ENCODE results near the gene CREB5.

The CREB5 gene

DNA sequence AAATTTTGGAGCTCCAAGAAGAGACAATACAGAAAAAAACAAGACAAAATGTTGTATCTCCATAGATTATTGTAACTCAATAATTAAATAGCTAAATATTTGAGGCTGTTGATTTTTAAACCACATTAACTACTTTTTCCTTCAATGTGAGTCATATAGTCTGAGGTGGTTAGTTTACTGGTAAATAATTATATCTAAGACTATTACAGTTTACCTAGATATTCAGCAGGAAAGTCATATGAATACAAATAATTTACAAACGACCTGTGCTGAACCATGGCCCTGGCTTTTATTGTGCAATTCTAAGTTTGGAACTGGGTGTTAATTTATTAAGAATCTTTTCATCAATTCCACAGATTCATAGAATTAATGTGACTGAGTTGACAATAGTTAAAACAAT is 22.2 kb downstream of the CREB5 start:
- DNase-seq (ENCODE audit: low read depth in 3 of 3), result no peak

GRCh38 chr7:28435152-28435551 is 22.8 kb downstream of the CREB5 start:
- DNase-seq (ENCODE audit: low read depth in 3 of 3), result no peak

GRCh38 chr7:28435732-28436378 is 23.5 kb downstream of the CREB5 start:
- DNase-seq (ENCODE audit: low read depth in 3 of 3), result no peak

- DNase-seq (ENCODE audit: low read depth in 3 of 3), result no peak
Measured at GRCh38 chr7:28440055-28440601, 27.8 kb downstream of the CREB5 start.

- DNase-seq (ENCODE audit: low read depth in 3 of 3), result no peak
Measured at GRCh38 chr7:28442540-28443420, 30.5 kb downstream of the CREB5 start.

DNA sequence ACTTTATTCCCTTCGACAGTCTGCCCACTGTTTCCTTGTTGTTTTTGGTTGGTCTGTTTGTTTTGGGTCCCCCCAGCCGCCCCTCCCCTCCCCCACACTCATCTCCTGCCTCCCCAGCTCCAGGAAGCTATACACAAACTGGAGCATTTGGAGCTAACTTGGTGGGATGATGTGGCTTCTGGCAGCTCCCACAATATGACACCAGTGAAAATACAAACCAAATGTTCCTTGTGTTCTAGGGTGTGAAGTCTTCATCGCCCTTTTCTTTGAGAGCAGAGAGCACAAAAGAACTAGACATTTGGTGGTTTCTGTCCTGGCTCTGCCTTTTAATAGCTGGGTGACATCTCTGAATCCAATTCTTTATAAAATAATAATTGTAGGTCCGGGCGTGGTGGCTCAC is 33.8 kb downstream of the CREB5 start:
- no peak for DNase-seq (ENCODE audit: low read depth in 3 of 3)

GRCh38 chr7:28447071-28447470 is 34.8 kb downstream of the CREB5 start:
- no peak for DNase-seq (ENCODE audit: low read depth in 3 of 3)

DNA sequence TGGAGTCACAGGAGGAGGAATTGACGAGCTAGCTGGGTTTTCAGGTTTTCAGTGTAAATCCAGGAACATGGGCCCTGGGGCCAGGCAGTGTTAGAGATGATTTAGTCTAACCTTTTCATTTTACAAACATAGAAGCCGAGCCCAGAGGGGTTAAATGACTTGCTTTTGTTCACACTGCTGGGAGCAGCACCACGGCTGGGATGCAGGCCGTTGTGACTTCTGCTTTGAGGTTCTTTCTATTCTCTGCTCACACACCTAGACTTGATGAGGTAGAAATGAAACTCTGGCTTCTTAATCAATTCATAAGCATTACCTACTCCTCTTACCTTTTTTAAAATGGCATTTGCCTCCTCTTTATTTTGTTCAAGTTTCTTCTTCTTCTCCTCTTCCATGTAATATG is 36.4 kb downstream of the CREB5 start:
- no peak for DNase-seq (ENCODE audit: low read depth in 3 of 3)

DNA sequence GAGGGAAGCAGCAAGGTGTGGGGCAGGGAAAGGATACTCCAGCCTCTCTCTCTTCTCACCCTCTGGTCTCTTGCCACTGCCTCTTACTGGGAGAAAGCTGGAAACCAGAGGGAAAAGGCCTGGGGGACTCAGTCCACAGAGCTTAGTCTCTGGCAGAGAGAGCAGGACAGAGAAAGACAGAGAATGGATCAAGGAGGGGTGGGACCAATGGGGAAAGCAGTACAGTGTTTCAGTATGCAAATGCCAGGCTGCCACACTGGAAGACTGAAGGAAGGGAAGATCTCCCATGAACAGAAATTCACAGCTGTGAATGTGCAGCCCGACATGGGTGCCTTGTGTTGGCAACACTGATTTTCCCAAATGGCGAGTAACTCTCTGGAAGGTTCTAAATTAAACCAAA is 40.4 kb downstream of the CREB5 start:
- no peak for DNase-seq (ENCODE audit: low read depth in 3 of 3)

- DNase-seq (ENCODE audit: low read depth in 3 of 3), result no peak
Measured at GRCh38 chr7:28455486-28455885, 43.2 kb downstream of the CREB5 start.

DNA sequence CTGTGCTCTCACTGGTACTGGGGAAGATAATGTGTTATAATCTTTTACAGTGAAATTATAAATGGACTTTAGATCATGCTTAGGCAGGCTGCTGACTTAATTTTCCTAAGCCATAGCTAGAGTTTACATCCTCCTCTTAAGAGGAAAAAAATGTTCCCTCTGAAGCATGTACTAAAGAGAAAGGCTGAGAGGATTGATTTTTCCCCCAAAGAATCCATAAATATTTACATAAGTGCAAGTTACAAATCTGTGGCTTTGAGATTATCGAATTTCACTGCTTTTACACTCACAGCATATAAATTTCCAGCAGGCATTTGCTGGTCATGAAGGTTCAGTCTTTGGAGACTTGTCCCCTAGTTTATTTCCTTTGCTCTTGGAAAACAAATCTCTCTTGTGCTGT is 43.7 kb downstream of the CREB5 start:
- no peak for DNase-seq (ENCODE audit: low read depth in 3 of 3)

DNA sequence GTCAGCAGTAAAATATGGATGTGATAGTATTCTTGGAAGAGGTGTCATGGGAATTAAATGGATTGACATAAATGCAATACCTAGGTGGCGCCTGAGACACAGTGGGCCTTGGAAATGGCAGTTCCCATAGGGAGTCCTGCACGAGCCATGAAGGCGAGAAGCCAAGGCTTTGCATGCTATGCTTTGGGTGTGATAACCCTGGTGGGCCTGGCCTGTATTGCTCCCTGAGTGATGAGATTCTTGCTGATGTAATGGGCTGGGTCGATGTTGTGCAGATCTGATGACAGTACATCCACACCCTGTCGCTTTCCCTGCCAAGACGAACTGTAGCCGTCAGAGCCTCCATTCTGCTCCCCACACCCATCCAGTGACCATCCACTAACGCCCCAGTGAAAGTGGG is 46.4 kb downstream of the CREB5 start:
- DNase-seq (ENCODE audit: low read depth in 3 of 3), result no peak

DNA sequence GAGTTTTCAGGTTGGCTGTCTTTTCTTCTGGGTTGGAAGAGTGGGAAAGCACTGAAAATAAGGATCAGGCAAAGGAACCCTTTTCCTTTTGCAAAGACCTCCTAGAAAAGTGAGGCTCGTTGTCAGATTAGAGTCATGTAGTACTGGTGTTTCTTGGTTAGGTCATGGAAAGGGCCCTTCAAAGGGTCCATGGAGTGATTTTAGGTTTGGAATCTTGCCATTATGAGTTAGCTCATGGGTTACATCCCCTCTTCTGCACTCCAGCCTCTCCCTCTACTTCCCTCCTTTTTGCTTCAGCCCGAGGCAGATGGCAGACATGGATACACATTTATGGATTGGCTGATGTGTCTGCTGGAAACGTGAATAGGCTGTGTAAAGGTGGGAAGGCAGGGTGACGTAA is 47.0 kb downstream of the CREB5 start:
- no peak for DNase-seq (ENCODE audit: low read depth in 3 of 3)

DNA sequence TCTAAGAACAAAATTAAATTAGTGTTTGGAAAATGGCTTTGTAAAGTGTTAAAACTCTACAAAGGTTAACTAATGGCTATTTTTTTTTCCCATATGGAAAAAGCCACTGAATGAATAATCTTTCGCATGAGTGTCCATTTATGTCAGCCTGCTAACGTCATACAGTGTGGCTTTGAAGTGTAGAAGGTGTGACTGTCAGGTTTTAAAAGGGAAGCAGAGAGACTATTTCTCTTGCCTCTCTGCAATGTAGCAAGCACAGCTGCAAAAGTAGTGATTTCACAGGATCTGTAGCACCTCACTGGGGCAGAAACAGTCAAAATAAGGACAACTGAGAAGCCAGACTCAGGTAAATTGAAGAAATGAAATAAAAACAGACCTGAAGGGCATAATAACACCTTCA is 53.4 kb downstream of the CREB5 start:
- no peak for DNase-seq (ENCODE audit: low read depth in 3 of 3)

DNA sequence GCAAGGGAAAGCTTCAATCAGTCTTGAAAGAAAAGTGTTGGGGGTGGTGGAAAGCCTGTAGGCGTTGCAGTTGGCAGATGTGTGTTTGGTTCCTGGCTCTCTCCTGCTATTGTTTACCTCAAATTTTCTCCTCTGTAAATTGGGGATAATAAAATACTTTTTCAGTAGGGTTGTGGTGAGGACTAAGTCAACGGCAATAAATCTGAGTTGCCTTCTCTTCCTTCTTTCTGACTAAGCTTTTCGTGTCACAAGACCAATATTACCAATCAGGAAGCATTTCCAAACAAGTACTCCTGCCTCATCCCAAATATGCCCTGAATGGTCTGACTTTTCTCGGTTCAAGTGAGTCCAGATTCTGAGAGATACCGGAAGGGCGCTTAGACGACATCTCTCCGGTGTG is 54.0 kb downstream of the CREB5 start:
- no peak for DNase-seq (ENCODE audit: low read depth in 3 of 3)

GRCh38 chr7:28466885-28467284 is 54.6 kb downstream of the CREB5 start:
- DNase-seq (ENCODE audit: low read depth in 3 of 3), result no peak

- DNase-seq (ENCODE audit: low read depth in 3 of 3), result no peak
Measured at GRCh38 chr7:28469562-28469961, 57.2 kb downstream of the CREB5 start.

DNA sequence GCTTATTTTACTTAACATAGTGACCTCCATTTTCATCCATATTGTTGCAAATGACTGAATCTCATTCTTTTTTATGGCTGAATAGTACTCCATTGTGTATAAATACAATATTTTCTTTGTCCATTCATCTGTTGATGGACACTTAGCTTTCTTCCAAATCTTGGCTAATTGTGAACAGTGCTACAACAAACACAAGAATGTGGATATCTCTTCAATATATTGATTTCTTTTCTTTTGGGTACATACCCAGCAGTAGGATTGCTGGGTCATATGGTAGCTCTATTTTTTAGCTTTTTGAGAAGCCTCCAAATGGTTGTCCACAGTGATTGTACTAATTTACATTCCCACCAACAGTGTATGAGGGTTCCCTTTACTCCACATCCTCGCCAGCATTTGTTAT is 58.0 kb downstream of the CREB5 start:
- DNase-seq (ENCODE audit: low read depth in 3 of 3), result no peak

- no peak for DNase-seq (ENCODE audit: low read depth in 3 of 3)
Measured at GRCh38 chr7:28472332-28472731, 60.0 kb downstream of the CREB5 start.

GRCh38 chr7:28473571-28474281 is 61.4 kb downstream of the CREB5 start:
- DNase-seq (ENCODE audit: low read depth in 3 of 3), result no peak

DNA sequence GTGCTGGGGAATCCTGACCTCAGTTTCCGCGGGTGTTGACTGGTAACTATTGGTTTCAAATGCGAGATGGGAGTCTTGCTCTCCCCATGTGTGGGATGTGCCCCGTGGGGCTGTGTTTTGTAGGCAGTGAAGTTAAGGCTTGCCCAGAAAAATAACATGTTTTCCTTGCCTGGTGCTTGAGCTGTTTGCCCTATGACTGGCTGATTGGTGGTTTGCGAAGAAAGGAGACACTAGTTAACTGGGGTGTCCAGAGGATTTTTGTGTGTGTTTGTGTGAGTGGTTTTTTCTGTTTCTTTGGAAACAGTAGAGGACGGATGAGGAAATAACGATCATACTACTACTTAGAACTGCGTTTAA is 61.9 kb downstream of the CREB5 start:
- no peak for DNase-seq (ENCODE audit: low read depth in 3 of 3)

- DNase-seq (ENCODE audit: low read depth in 3 of 3), result no peak
Measured at GRCh38 chr7:28474640-28475039, 62.3 kb downstream of the CREB5 start.

- no peak for DNase-seq (ENCODE audit: low read depth in 3 of 3)
Measured at GRCh38 chr7:28477041-28477442, 64.7 kb downstream of the CREB5 start.

All from stimulated activated CD4-positive, alpha-beta T cell treated with anti-CD3 and anti-CD28 coated beads, TNF-alpha, amount 100 ng/mL, for 4 hours (primary cell).